ENCODE data around the gene STMP1. TPM values are rescaled to one million over a fixed set of nuclear protein-coding genes. Genes with fewer than 3 reads are reported as not detected.
"Not testable (repeated sequence)": the region's sequence is repeated elsewhere in the genome, so short reads cannot be mapped to it uniquely, and the experiment has no call there.

Gene STMP1
- total RNA-seq, 4 donors from 2014 or later: 17.3 to 26.2 (median 18.2) TPM

GRCh38 chr7:135665042-135665441, 2.7 kb downstream of the STMP1 start:
- Histone ChIP-seq H3K9me3 (no peaks in the 10 kb centered on the region), H3K36me3 (no peaks in the 10 kb centered on the region), H3K4me1 (peaks cover 0 to 13% (median 7%) of the 10 kb centered on the region in 4 donors), H3K27me3 (no peaks in the 10 kb centered on the region), H3K27ac (no peak overlapping the region), H3K4me3 (no peak overlapping the region)
- DNase-seq: no peak
- TF ChIP-seq CTCF (IDR thresholded peaks at IDR 0.05): no peak

- Histone ChIP-seq H3K9me3 (no peaks in the 10 kb centered on the region), H3K27ac (no peak overlapping the region), H3K36me3 (no peaks in the 10 kb centered on the region), H3K4me1 (peaks cover 0 to 13% (median 7%) of the 10 kb centered on the region in 4 donors), H3K4me3 (no peak overlapping the region), H3K27me3 (no peaks in the 10 kb centered on the region)
- TF ChIP-seq CTCF (IDR thresholded peaks at IDR 0.05): no peak
- TF ChIP-seq POLR2A (IDR thresholded peaks at IDR 0.05): no peak
- no peak for DNase-seq
Measured at GRCh38 chr7:135666156-135666555, 3.8 kb downstream of the STMP1 start.

GRCh38 chr7:135666846-135667245, 4.5 kb downstream of the STMP1 start:
- Histone ChIP-seq H3K36me3 (no peaks in the 10 kb centered on the region), H3K4me1 (peaks cover 0 to 10% (median 6%) of the 10 kb centered on the region in 4 donors), H3K27me3 (no peaks in the 10 kb centered on the region), H3K27ac (no peak overlapping the region), H3K9me3 (no peaks in the 10 kb centered on the region), H3K4me3 (no peak overlapping the region)
- no peak for DNase-seq
- no peak for TF ChIP-seq CTCF (IDR thresholded peaks at IDR 0.05)
- TF ChIP-seq POLR2A (IDR thresholded peaks at IDR 0.05): no peak

GRCh38 chr7:135667626-135668025, 5.3 kb downstream of the STMP1 start:
- H3K27me3 ChIP-seq, H3K27ac ChIP-seq, H3K4me3 ChIP-seq, DNase-seq, H3K36me3 ChIP-seq, H3K9me3 ChIP-seq, H3K4me1 ChIP-seq: not testable (repeated sequence)

- not testable (repeated sequence) for H3K4me1 ChIP-seq, H3K4me3 ChIP-seq, H3K27ac ChIP-seq, H3K36me3 ChIP-seq, H3K27me3 ChIP-seq, H3K9me3 ChIP-seq, DNase-seq
Measured at GRCh38 chr7:135668852-135669395, 6.6 kb downstream of the STMP1 start.

GRCh38 chr7:135669774-135670173, 7.5 kb downstream of the STMP1 start:
- H3K4me3 ChIP-seq: no peak overlapping the region
- peaks cover 0 to 9% (median 0%) of the 10 kb centered on the region in 3 donors for H3K36me3 ChIP-seq
- no peaks in the 10 kb centered on the region for H3K4me1 ChIP-seq
- no peaks in the 10 kb centered on the region for H3K27me3 ChIP-seq
- no peaks in the 10 kb centered on the region for H3K9me3 ChIP-seq
- no peak overlapping the region for H3K27ac ChIP-seq
- TF ChIP-seq CTCF (IDR thresholded peaks at IDR 0.05) (no peak), POLR2A (IDR thresholded peaks at IDR 0.05) (no peak)
- no peak for DNase-seq

GRCh38 chr7:135670179-135670578, 7.9 kb downstream of the STMP1 start:
- Histone ChIP-seq H3K4me1 (no peaks in the 10 kb centered on the region), H3K4me3 (no peak overlapping the region), H3K9me3 (no peaks in the 10 kb centered on the region), H3K36me3 (peaks cover 0 to 10% (median 0%) of the 10 kb centered on the region in 3 donors), H3K27me3 (no peaks in the 10 kb centered on the region), H3K27ac (no peak overlapping the region)
- TF ChIP-seq POLR2A (IDR thresholded peaks at IDR 0.05) (no peak), CTCF (IDR thresholded peaks at IDR 0.05) (no peak)
- DNase-seq: no peak
